Nephron (organoid): ENCODE measurements around the gene ABCA6.

Source experiments
- H3K27ac Mint-ChIP-seq, 3 experiments: 2 replicates each; pipeline ENCODE4 v1.8.0; 2020; ENCODE audit warnings: mixed read lengths in 3 of 3, mild to moderate bottlenecking in 2 of 3, moderate library complexity in 1 of 3
- H3K27me3 Mint-ChIP-seq: 2 replicates; pipeline ENCODE4 v1.8.0; 2021; ENCODE audit warnings: low read depth, mild to moderate bottlenecking, moderate library complexity, mixed read lengths
- H3K36me3 Mint-ChIP-seq: 2 replicates; pipeline ENCODE4 v1.8.0; 2020; ENCODE audit warnings: low read depth, mixed read lengths
- H3K4me1 Mint-ChIP-seq: 2 replicates; pipeline ENCODE4 v1.8.0; 2020; ENCODE audit warnings: mixed read lengths
- H3K4me3 Mint-ChIP-seq, 3 experiments: 2 replicates each; pipeline ENCODE4 v1.8.0; 2020; ENCODE audit warnings: mild to moderate bottlenecking in 3 of 3, mixed read lengths in 3 of 3, moderate library complexity in 2 of 3
- H3K9me3 Mint-ChIP-seq: 2 replicates; pipeline ENCODE4 v1.8.0; 2020; ENCODE audit warnings: mixed read lengths
- TF ChIP-seq, protein P1 (sequence below), 3 experiments: fragments of 200-600 bp; sonication (generic); IDR thresholded peaks; one replicate each; pipeline ENCODE4 v1.5.0; 2021; ENCODE audit warnings: antibody characterized with exemption in 3 of 3; ENCODE audit not compliant: unreplicated experiment in 3 of 3

The ABCA6 gene

DNA sequence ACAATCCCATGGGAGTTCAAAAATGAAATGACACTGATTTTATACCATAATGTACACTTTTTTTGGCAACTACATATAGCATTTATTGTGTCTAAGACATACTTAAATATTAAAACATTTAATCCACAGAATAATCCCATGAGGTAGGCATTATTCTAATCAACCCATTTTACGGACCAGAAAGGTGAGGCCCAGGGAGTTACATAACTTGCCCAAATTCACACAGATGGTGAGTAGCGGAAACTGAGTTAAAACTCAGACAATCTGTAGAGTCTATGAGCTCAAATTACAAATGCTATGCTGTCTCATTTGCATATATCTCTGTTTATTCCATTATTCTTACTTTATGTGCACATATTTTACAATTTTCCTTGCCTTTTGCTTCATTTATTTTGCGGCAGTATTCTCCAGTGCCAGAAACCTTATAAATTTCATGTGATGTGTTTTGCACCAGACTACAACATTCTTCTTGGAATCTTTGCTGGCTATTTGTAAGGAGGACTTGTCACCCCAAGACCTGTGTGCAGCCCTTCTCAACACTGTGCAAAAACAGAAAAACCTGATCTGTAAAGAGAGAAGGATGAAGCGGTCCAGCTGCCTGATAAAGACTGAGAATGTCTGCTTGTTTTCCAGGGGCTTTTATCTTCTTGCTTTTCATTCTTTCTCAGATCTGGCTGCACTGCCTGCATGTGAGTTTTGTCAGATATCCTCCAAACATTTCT is 78.7 kb downstream of the ABCA6 start:
- Mint-ChIP-seq H3K9me3 (no peaks in the 10 kb centered on the region), H3K36me3 (no peaks in the 10 kb centered on the region), H3K4me3 (no peak overlapping the region), H3K4me1 (peaks cover 48% of the 10 kb centered on the region), H3K27me3 (no peaks in the 10 kb centered on the region), H3K27ac (peak overlapping the region; percentile 71 to 86 (median 75))
- TF ChIP-seq, protein P1, sequence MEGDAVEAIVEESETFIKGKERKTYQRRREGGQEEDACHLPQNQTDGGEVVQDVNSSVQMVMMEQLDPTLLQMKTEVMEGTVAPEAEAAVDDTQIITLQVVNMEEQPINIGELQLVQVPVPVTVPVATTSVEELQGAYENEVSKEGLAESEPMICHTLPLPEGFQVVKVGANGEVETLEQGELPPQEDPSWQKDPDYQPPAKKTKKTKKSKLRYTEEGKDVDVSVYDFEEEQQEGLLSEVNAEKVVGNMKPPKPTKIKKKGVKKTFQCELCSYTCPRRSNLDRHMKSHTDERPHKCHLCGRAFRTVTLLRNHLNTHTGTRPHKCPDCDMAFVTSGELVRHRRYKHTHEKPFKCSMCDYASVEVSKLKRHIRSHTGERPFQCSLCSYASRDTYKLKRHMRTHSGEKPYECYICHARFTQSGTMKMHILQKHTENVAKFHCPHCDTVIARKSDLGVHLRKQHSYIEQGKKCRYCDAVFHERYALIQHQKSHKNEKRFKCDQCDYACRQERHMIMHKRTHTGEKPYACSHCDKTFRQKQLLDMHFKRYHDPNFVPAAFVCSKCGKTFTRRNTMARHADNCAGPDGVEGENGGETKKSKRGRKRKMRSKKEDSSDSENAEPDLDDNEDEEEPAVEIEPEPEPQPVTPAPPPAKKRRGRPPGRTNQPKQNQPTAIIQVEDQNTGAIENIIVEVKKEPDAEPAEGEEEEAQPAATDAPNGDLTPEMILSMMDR (IDR thresholded peaks at IDR 0.05; ENCODE audit: unreplicated experiment in 3 of 3): no peak

DNA sequence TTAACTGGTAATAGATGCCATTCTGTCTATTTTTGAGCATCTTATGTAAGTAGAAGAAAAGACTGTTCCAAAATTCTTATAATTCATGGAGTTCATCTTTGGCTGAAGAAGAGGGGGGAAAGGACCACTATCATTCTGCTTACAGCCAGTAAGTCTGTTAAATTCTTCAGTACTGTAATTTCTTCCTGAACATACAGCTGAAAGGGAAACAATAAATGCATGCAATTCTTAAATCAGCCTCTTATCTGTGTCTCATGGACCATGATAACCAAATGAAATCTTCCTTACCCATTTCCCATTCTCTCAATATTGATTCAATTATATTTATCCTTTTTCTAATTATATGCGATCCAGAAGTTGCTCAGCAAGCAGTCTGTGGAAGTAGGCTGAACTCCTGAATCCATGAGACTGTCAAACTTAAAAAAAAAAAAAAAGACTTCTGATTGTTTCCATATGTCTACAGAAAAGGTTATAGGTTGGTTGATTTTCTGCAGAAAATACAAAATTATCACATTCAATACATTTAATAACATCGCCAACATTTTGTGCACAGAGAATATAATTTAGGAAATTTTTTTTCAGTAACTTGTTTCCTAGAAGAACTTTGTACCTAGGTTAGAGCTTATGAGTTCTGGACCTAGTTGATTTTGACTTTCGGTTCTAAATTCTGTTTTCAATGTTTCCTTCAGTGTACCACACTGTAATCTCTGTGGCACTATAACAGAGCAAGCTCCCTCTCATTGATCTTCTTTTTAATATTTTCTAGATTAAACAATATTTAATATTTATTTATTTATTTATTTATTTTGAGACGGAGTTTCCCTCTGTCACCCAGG is 79.8 kb downstream of the ABCA6 start:
- Mint-ChIP-seq H3K27me3 (no peaks in the 10 kb centered on the region), H3K4me3 (no peak overlapping the region), H3K9me3 (peaks cover 3% of the 10 kb centered on the region), H3K36me3 (peaks cover 1% of the 10 kb centered on the region), H3K27ac (peak overlapping the region; percentile 91 to 97 (median 91)), H3K4me1 (peaks cover 48% of the 10 kb centered on the region)
- TF ChIP-seq, protein P1 (IDR thresholded peaks at IDR 0.05; ENCODE audit: unreplicated experiment in 3 of 3): no peak

DNA sequence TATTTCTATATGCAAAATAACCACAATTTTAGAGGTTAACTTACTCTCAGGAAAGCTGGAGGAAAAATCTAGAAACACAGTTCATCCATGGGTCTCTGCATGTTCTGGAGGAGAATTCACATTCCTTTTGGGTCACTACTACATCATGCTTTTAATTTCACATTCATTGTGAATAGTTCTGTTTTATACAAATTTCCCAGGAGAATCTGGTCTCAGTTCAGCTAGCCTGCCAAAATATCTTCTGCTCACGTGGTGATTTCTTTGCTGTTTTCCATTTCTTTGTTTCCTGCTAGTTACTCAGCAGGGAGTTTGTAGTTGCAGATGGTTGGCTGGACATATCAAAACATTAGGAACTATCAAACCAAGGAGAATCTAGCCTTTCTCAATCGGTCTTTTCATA is 80.9 kb downstream of the ABCA6 start, which contains the start of gene ABCA9:
Gene ABCA9, minus strand, starts transcription at position 106 of the 400 bp plus-strand sequence. CDS start 9,801 bp downstream, outside the sequence.
- Mint-ChIP-seq H3K4me1 (peaks cover 45% of the 10 kb centered on the region), H3K9me3 (peaks cover 13% of the 10 kb centered on the region), H3K27ac (peak within 1 kb of the TSS; percentile 91 to 98 (median 91)), H3K36me3 (peaks cover 10% of the 10 kb centered on the region), H3K27me3 (no peaks in the 10 kb centered on the region), H3K4me3 (peak within 1 kb of the TSS in 2 of 3 experiments; percentile 15 to 34)
- TF ChIP-seq, protein P1 (IDR thresholded peaks at IDR 0.05; ENCODE audit: unreplicated experiment in 3 of 3): no peak

DNA sequence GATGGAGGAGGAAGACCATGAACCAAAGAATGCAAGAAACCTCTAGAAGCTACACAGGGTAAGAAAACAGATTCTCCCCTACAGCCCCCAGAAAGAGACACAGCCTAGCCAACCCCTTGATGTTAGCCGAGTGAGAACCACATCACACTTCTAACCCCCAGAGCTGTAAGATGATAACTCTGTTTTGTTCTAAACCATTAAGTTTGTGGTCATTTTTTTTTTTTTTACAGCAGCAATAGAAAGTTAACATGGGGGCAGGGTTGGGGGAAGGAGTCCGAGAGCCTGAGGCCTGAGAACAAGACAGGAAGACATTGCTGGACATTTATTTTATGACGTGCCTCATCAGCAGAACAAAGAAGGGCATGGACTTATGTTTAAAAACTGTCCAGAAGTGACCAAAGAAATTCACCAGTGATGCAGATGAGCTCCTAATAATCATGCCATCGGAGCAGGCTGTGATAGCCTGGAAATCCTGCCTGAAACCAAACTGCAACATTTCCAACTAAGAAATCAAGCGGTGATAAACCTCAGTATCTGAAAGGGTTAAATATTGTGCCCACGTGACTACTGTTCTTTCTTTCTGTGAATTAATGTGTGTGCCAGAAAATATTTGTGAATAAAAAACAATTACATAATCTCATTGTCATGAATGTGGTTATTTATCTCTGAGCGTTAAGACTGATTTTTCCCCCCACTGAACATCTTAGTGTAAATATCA is 82.1 kb downstream of the ABCA6 start:
- TF ChIP-seq, protein P1 (IDR thresholded peaks at IDR 0.05; ENCODE audit: unreplicated experiment in 3 of 3): no peak
- H3K9me3 Mint-ChIP-seq: peaks cover 19% of the 10 kb centered on the region
- H3K4me3 Mint-ChIP-seq: peak overlapping the region in 2 of 3 experiments; percentile 14 to 23
- peaks cover 41% of the 10 kb centered on the region for H3K4me1 Mint-ChIP-seq
- no peaks in the 10 kb centered on the region for H3K27me3 Mint-ChIP-seq
- peaks cover 14% of the 10 kb centered on the region for H3K36me3 Mint-ChIP-seq
- H3K27ac Mint-ChIP-seq: peak overlapping the region; percentile 17 to 91 (median 83)

DNA sequence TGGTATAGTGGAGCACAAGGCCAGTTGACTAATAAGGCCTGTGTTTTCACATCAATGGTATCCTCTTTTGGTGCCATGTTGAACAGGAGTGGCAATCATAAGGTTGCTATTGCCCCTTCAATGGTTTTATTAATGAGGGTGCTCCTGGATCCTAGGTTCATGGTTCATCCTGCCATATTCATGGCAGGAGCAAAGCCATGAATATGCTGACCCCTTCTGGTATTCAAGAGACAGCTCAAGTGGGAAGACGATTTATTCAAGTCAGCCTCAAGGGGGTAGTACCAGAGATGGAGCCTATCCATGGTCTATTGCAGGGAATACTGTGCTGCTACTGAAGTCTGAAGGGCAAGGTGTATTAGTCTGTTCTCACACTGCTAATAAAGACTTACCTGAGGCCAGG is 83.5 kb downstream of the ABCA6 start:
- H3K4me1 Mint-ChIP-seq: peaks cover 32% of the 10 kb centered on the region
- TF ChIP-seq, protein P1 (IDR thresholded peaks at IDR 0.05; ENCODE audit: unreplicated experiment in 3 of 3): no peak
- peaks cover 14% of the 10 kb centered on the region for H3K36me3 Mint-ChIP-seq

More for the DNA sequence above, 83.5 kb downstream of the ABCA6 start:
- peaks cover 27% of the 10 kb centered on the region for H3K9me3 Mint-ChIP-seq
- H3K4me3 Mint-ChIP-seq: no peak overlapping the region
- peak overlapping the region in 1 of 3 experiments; percentile 2 for H3K27ac Mint-ChIP-seq
- no peaks in the 10 kb centered on the region for H3K27me3 Mint-ChIP-seq
